ENCODE measurements around the gene THAP12.
"Not testable (repeated sequence)": the region's sequence is repeated elsewhere in the genome, so short reads cannot be mapped to it uniquely, and the experiment has no call there.

THAP12 gene

GRCh38 chr11:76327756-76328388 lies 53.1 kb downstream of the THAP12 start:
- TF ChIP-seq CTCF (IDR thresholded peaks at IDR 0.05) (no peak), ZFX (IDR thresholded peaks at IDR 0.05; ENCODE audit: borderline replicate concordance) (no peak)
- no peak overlapping the region for H3K27ac ChIP-seq

GRCh38 chr11:76327202-76327601 lies 53.7 kb downstream of the THAP12 start:
- TF ChIP-seq ZFX (IDR thresholded peaks at IDR 0.05; ENCODE audit: borderline replicate concordance), result no peak
- no peak for TF ChIP-seq CTCF (IDR thresholded peaks at IDR 0.05)

GRCh38 chr11:76325185-76325584 lies 55.7 kb downstream of the THAP12 start:
- no peak overlapping the region for H3K27ac ChIP-seq
- no peak for TF ChIP-seq ZFX (IDR thresholded peaks at IDR 0.05; ENCODE audit: borderline replicate concordance)
- TF ChIP-seq CTCF (IDR thresholded peaks at IDR 0.05), result no peak

More at GRCh38 chr11:76327202-76327601, 53.7 kb downstream of the THAP12 start:
- H3K27ac ChIP-seq, result no peak overlapping the region

GRCh38 chr11:76323804-76324203 lies 57.1 kb downstream of the THAP12 start:
- H3K27ac ChIP-seq, result no peak overlapping the region
- TF ChIP-seq CTCF (IDR thresholded peaks at IDR 0.05), result no peak
- no peak for TF ChIP-seq ZFX (IDR thresholded peaks at IDR 0.05; ENCODE audit: borderline replicate concordance)

GRCh38 chr11:76323375-76323774 lies 57.6 kb downstream of the THAP12 start:
- not testable (repeated sequence) for H3K27ac ChIP-seq

- no peak overlapping the region for H3K27ac ChIP-seq
- TF ChIP-seq CTCF (IDR thresholded peaks at IDR 0.05), result no peak
- TF ChIP-seq ZFX (IDR thresholded peaks at IDR 0.05; ENCODE audit: borderline replicate concordance), result no peak
Measured at GRCh38 chr11:76322942-76323341, 58.0 kb downstream of the THAP12 start.

- TF ChIP-seq ZFX (IDR thresholded peaks at IDR 0.05; ENCODE audit: borderline replicate concordance) (no peak), CTCF (IDR thresholded peaks at IDR 0.05) (no peak)
- no peak overlapping the region for H3K27ac ChIP-seq
Measured at GRCh38 chr11:76322540-76322939, 58.4 kb downstream of the THAP12 start.

Data from 22Rv1 (cell line).